Measurements from ENCODE around the gene TBC1D5.

Gene TBC1D5

GRCh38 chr3:17143893-17144664 is 598.4 kb downstream of the TBC1D5 start:
- no peak for TF ChIP-seq CTCF (IDR thresholded peaks at IDR 0.05)

- TF ChIP-seq CTCF (IDR thresholded peaks at IDR 0.05) = no peak
These were observed 599.9 kb downstream of the TBC1D5 start for GRCh38 chr3:17142516-17142915.

GRCh38 chr3:17141699-17142098 is 600.7 kb downstream of the TBC1D5 start:
- TF ChIP-seq CTCF (IDR thresholded peaks at IDR 0.05) = no peak

- peak; percentile 12; the same call in 1 of the 2 replicates for TF ChIP-seq CTCF (IDR thresholded peaks at IDR 0.05)
These were observed 601.5 kb downstream of the TBC1D5 start for GRCh38 chr3:17140670-17141505.

- TF ChIP-seq CTCF (IDR thresholded peaks at IDR 0.05) = no peak
These were observed 604.0 kb downstream of the TBC1D5 start for GRCh38 chr3:17138246-17139039.

- no peak for TF ChIP-seq CTCF (IDR thresholded peaks at IDR 0.05)
These were observed 605.1 kb downstream of the TBC1D5 start for GRCh38 chr3:17137321-17137826.

- TF ChIP-seq CTCF (IDR thresholded peaks at IDR 0.05) = no peak
These were observed 606.2 kb downstream of the TBC1D5 start for GRCh38 chr3:17136136-17136721.

All from LNCAP (cell line).